Heart left ventricle (tissue), 13 donors: ENCODE measurements around the gene FUZ.

Experiments used
- POLR2A ChIP-seq, 2 donors: fragments of 450-650 bp; IDR thresholded peaks; one replicate each; pipeline ENCODE4 v1.6.1; 2017; ENCODE audit warnings: antibody characterized with exemption in 2 of 2, mild to moderate bottlenecking in 2 of 2, moderate library complexity in 2 of 2
- TF ChIP-seq, protein P1 (sequence below), 12 donors: fragments of 200-600 bp; sonication (generic) in 4 of 12; IDR thresholded peaks; one replicate each; pipeline versions ENCODE4 v1.5.0 to v1.8.0; 2018 to 2022; ENCODE audit warnings: antibody characterized with exemption in 12 of 12, mild to moderate bottlenecking in 5 of 12
- donor health status: ischemic (EF 13 %, LVEDD 7.1; RV severe dilation, severe dysfunction).
- donor health status: DM: no; HTN: yes; CAD: no.
- donor health status: DM: no; HTN: no; CAD: no.
- donor health status: ischemic (EF 25% LVEDD 6.9; RV normal size, moderate dysfunction).
- donor health status: ischemic (EF 25% LVEDD 5.7; RV mildly dilated, moderate dysfunction).
- donor health status: ischemic (EF 35%, LVEDD 5.7; RV mildly dilated, moderate dysfunction).
- donor health status: nonischemic (EF 11% LVEDD 7.7; RV severe dilation, severe dysfunction).
- donor health status: DM: yes; HTN: yes; CAD: no.
- donor health status: PGD.
- donor health status: ischemic (EF 29% LVEDD 5.4; RV normal size, mild dysfunction).
- donor health status: nonischemic (EF 23%, LVEDD 6.1; RV moderate dilation, normal function).

DNA sequence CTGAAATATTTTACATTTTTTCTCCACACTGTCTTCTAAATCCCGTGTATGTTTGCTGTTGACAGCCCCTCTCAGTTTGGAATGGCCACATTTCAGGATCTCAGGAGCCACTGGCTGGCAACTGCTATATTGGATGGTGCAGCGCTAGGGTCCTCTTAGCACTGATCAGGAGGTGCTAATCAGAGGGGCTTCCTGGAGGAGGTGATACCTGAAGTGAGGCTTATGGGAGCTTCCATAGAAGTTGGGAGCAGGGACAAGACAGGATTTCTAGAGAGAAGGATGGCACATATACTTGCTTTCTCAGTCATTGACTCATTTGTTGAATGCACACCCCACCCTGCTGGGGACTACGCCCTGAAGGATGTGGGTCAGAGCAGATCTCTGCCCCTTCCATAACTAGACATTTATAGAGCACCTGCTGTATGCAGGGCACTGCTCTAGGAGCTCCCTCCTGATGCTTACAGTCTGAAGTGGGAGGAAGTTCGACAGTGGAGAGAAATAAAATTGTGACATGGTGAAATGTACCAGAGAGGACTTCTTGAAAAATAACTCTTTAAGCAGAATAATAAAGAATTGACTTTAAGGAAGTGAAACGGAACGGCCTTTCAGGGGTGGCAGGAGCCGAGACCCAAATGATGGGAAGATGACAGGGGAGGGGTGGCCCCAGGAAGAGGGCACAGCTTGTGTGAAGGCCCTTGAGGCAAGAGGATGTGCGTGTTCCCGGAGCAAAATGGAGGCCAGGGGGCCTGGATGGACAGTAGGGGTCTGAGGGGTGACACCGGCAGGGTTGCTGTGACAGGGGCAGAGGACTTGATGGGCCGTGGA is 33.1 kb downstream of the FUZ start:
- TF ChIP-seq, protein P1, sequence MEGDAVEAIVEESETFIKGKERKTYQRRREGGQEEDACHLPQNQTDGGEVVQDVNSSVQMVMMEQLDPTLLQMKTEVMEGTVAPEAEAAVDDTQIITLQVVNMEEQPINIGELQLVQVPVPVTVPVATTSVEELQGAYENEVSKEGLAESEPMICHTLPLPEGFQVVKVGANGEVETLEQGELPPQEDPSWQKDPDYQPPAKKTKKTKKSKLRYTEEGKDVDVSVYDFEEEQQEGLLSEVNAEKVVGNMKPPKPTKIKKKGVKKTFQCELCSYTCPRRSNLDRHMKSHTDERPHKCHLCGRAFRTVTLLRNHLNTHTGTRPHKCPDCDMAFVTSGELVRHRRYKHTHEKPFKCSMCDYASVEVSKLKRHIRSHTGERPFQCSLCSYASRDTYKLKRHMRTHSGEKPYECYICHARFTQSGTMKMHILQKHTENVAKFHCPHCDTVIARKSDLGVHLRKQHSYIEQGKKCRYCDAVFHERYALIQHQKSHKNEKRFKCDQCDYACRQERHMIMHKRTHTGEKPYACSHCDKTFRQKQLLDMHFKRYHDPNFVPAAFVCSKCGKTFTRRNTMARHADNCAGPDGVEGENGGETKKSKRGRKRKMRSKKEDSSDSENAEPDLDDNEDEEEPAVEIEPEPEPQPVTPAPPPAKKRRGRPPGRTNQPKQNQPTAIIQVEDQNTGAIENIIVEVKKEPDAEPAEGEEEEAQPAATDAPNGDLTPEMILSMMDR (IDR thresholded peaks at IDR 0.05): no peak
- TF ChIP-seq POLR2A (IDR thresholded peaks at IDR 0.05): no peak
